Kidney epithelial cell (primary cell): ENCODE data around the gene ZACN. TPM values are rescaled to one million over a fixed set of nuclear protein-coding genes. Genes with fewer than 3 reads are reported as not detected.

Experiments
- DNase-seq: peaks from one replicate; pipeline ENCODE4 v3.0.0-alpha.2; 2010; ENCODE audit warnings: low read depth
- H3K27me3 ChIP-seq: 2 replicates; pipeline ENCODE4 v1.6.0; 2011; ENCODE audit warnings: low read length; ENCODE audit not compliant: control insufficient read depth, insufficient read depth
- H3K36me3 ChIP-seq: 2 replicates; pipeline ENCODE4 v1.5.1; 2011; ENCODE audit warnings: low read length; ENCODE audit not compliant: control insufficient read depth, insufficient read depth
- H3K4me3 ChIP-seq: 2 replicates; pipeline ENCODE4 v1.5.1; 2011; ENCODE audit warnings: low read depth, mild to moderate bottlenecking, control low read depth, low read length
- CTCF ChIP-seq: IDR thresholded peaks from 2 replicates; pipeline ENCODE4 v1.5.1; 2011; ENCODE audit warnings: mild to moderate bottlenecking, moderate library complexity, low read length, control low read depth, inconsistent platforms; ENCODE audit not compliant: insufficient read depth, poor library complexity, severe bottlenecking
- total RNA-seq: library from RNA; depleted of rRNA; stranded (reverse); fragments of >200 nt; gene quantifications from 2 replicates; pipeline ENCODE4 v1.2.3, GENCODE V29; 2015

ZACN gene
- total RNA-seq, 1 donor from 2014 or later = not detected

- no peak for DNase-seq
- Histone ChIP-seq H3K4me3 (no peak overlapping the region), H3K36me3 (no peaks in the 10 kb centered on the region), H3K27me3 (peaks cover 6% of the 10 kb centered on the region)
- no peak for TF ChIP-seq CTCF
Observed at GRCh38 chr17:76131051-76131691, 52.2 kb downstream of the ZACN start.

GRCh38 chr17:76131692-76132573 lies 53.0 kb downstream of the ZACN start:
- TF ChIP-seq CTCF = no peak
- no peak for DNase-seq
- Histone ChIP-seq H3K36me3 (no peaks in the 10 kb centered on the region), H3K27me3 (peaks cover 6% of the 10 kb centered on the region), H3K4me3 (no peak overlapping the region)

Other genes starting within 250 kb of the ZACN start
- 14.0 and 17.9 TPM in 2 replicates for gene UNC13D, start 234.8 kb upstream of the ZACN start, total RNA-seq
- gene WBP2, start 223.8 kb upstream of the ZACN start, total RNA-seq = 93.3 and 105 TPM in 2 replicates
- gene TRIM47, start 200.6 kb upstream of the ZACN start, total RNA-seq = 56.5 and 75.8 TPM in 2 replicates
- 22.7 and 31.8 TPM in 2 replicates for gene TRIM65, start 182.2 kb upstream of the ZACN start, total RNA-seq
- 36.5 and 49.4 TPM in 2 replicates for gene MRPL38, start 174.3 kb upstream of the ZACN start, total RNA-seq
- 3.8 and 7.3 TPM in 2 replicates for gene FBF1, start 138.1 kb upstream of the ZACN start, total RNA-seq
- 40.1 and 41.1 TPM in 2 replicates for gene ACOX1, start 100.0 kb upstream of the ZACN start, total RNA-seq
- gene TEN1, start 99.9 kb upstream of the ZACN start, total RNA-seq = 28.9 and 42.0 TPM in 2 replicates
- gene CDK3, start 78.3 kb upstream of the ZACN start, total RNA-seq = 7.4 and 11.5 TPM in 2 replicates
- gene EVPL, start 51.9 kb upstream of the ZACN start, total RNA-seq = 8.5 and 8.8 TPM in 2 replicates
- gene SRP68, start 6.7 kb upstream of the ZACN start, total RNA-seq = 45.7 and 53.2 TPM in 2 replicates
- gene GALR2, start 4.4 kb upstream of the ZACN start, total RNA-seq = 0.33 and 0.34 TPM in 2 replicates
- gene EXOC7, start 24.6 kb downstream of the ZACN start, total RNA-seq = 80.1 and 88.9 TPM in 2 replicates
- gene FOXJ1, start 62.1 kb downstream of the ZACN start, total RNA-seq = 2.3 and 3.0 TPM in 2 replicates
- 6.0 and 7.5 TPM in 2 replicates for gene RNF157, start 161.3 kb downstream of the ZACN start, total RNA-seq
- gene UBALD2, start 186.2 kb downstream of the ZACN start, total RNA-seq = 28.5 and 33.8 TPM in 2 replicates
- 3.3 and 6.0 TPM in 2 replicates for gene QRICH2, start 229.1 kb downstream of the ZACN start, total RNA-seq